Lower leg skin (tissue), 3 donors: ENCODE data around the gene SCYL1.

Experiments used
- POLR2A ChIP-seq, 2 donors: fragments of 450-650 bp; IDR thresholded peaks; one replicate each; pipeline ENCODE4 v1.6.1; 2016 to 2017; ENCODE audit warnings: antibody characterized with exemption in 2 of 2, mild to moderate bottlenecking in 1 of 2, moderate library complexity in 1 of 2
- TF ChIP-seq, protein P1 (sequence below), 3 donors: fragments of 450-650 bp; IDR thresholded peaks; one replicate each; pipeline ENCODE4 v1.5.1; 2016; ENCODE audit warnings: antibody characterized with exemption in 3 of 3, mild to moderate bottlenecking in 3 of 3, moderate library complexity in 2 of 3

DNA sequence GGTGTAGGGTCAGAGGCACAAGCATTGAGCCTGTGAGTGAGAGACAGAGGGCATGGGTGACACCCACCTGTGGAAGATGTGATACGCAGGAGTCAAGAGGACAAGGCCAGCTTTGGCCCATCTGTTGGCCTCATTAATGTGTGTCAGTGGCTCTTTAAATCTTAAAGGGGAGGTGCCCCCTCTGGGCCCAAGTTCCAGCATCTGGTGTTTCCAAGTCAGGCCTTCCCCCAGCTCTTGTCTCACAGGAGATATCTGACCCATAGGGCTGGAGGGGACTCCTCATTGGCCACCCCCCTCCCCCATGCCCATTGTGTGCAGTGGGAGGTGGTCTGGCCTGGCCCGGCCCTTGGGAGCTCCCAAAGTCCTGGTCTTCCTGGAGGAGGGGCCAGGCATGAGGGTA, 61.8 kb downstream of the SCYL1 start:
- TF ChIP-seq, protein P1, sequence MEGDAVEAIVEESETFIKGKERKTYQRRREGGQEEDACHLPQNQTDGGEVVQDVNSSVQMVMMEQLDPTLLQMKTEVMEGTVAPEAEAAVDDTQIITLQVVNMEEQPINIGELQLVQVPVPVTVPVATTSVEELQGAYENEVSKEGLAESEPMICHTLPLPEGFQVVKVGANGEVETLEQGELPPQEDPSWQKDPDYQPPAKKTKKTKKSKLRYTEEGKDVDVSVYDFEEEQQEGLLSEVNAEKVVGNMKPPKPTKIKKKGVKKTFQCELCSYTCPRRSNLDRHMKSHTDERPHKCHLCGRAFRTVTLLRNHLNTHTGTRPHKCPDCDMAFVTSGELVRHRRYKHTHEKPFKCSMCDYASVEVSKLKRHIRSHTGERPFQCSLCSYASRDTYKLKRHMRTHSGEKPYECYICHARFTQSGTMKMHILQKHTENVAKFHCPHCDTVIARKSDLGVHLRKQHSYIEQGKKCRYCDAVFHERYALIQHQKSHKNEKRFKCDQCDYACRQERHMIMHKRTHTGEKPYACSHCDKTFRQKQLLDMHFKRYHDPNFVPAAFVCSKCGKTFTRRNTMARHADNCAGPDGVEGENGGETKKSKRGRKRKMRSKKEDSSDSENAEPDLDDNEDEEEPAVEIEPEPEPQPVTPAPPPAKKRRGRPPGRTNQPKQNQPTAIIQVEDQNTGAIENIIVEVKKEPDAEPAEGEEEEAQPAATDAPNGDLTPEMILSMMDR (IDR thresholded peaks at IDR 0.05), result no peak
- TF ChIP-seq POLR2A (IDR thresholded peaks at IDR 0.05), result no peak
